HepG2 (cell line): ENCODE measurements around the gene SLC38A8. TPM values are rescaled to one million over a fixed set of nuclear protein-coding genes. Genes with fewer than 3 reads are reported as not detected.

Experiments
- ATAC-seq: fragments of 200-7000 bp; cut with Tn5 transposase; 3 replicates; pipeline ENCODE4 v1.9.1; 2020; ENCODE audit warnings: mild to moderate bottlenecking, moderate library complexity
- BruUV-seq: library from RNA; stranded (reverse); fragments of 400-500 nt; replicated peaks from 2 replicates; lab custom pipeline; 2021; lab: Mats Ljungman, UMichigan
- CTCF ChIA-PET: fragments of 300-600 bp; formaldehyde crosslinking; extraction: SDS; loops from one replicate; lab custom pipeline; 2021; ENCODE audit warnings: low total read pairs, inconsistent platforms, low intra/inter-chr PET ratio; lab: Yijun Ruan, JAX
- POLR2A ChIA-PET: fragments of 350-600 bp; sonication (Branson Sonifier 250); formaldehyde crosslinking; loops from one replicate; lab custom pipeline; 2020; ENCODE audit warnings: antibody characterized with exemption, inconsistent platforms; lab: Yijun Ruan, JAX
- DNase-seq: peaks from one replicate; pipeline ENCODE4 v3.0.0-alpha.2; 2015; ENCODE audit warnings: low spot score
- FAIRE-seq: peaks from 3 replicates; lab custom pipeline; 2011; peaks lifted over from hg19 to GRCh38; lab: Jason Lieb, UNC
- H2AFZ ChIP-seq: one replicate; pipeline ENCODE4 v1.6.1; 2011; ENCODE audit warnings: low read length, inconsistent platforms
- H3K27ac ChIP-seq: fragments of 300-600 bp; 3 replicates; pipeline ENCODE4 v1.8.0; 2011; ENCODE audit warnings: mixed run types, mild to moderate bottlenecking, mixed read lengths, low read length, inconsistent platforms; ENCODE audit not compliant: insufficient read depth; ENCODE audit errors: extremely low read length
- H3K27me3 ChIP-seq, 2 experiments: fragments of 200-600 bp in 1 of 2; 2 replicates in 1 of 2; 3 replicates in 1 of 2; pipeline versions ENCODE4 v1.6.0 to v1.8.0; 2011; ENCODE audit warnings: low read length in 2 of 2, mild to moderate bottlenecking in 2 of 2, moderate library complexity in 2 of 2, inconsistent platforms in 1 of 2; ENCODE audit not compliant: insufficient read depth in 2 of 2, control insufficient read depth in 1 of 2
- H3K36me3 ChIP-seq, 2 experiments: fragments of 200-600 bp in 1 of 2; replicated peaks in 1 of 2; 2 replicates in 1 of 2; 3 replicates in 1 of 2; pipeline versions ENCODE4 v1.5.1 to v1.8.0; 2011; ENCODE audit warnings: low read length in 2 of 2, inconsistent platforms in 1 of 2; ENCODE audit not compliant: insufficient read depth in 2 of 2, control insufficient read depth in 1 of 2
- H3K4me1 ChIP-seq: 2 replicates; pipeline ENCODE4 v1.5.1; 2012; ENCODE audit warnings: low read length, inconsistent platforms; ENCODE audit not compliant: insufficient read depth
- H3K4me2 ChIP-seq: 2 replicates; pipeline ENCODE4 v1.6.0; 2011; ENCODE audit warnings: low read depth, low read length, inconsistent platforms
- H3K4me3 ChIP-seq, 3 experiments: fragments of 200-600 bp in 1 of 3; sonication (generic), shearing (Covaris generic) in 1 of 3; replicated peaks in 1 of 3; 2 replicates each; pipeline ENCODE4 v1.5.1; 2011 to 2016; ENCODE audit warnings: low read length in 3 of 3, inconsistent platforms in 2 of 3, low read depth in 2 of 3, mild to moderate bottlenecking in 2 of 3, control low read depth in 1 of 3, mixed read lengths in 1 of 3; ENCODE audit not compliant: insufficient read depth in 1 of 3
- H3K79me2 ChIP-seq: one replicate; pipeline ENCODE4 v1.6.1; 2011; ENCODE audit warnings: low read length, inconsistent platforms; ENCODE audit not compliant: insufficient read depth
- H3K9ac ChIP-seq: 2 replicates; pipeline ENCODE4 v1.6.0; 2011; ENCODE audit warnings: mild to moderate bottlenecking, low read depth, low read length, inconsistent platforms; ENCODE audit not compliant: insufficient read depth
- H3K9me3 ChIP-seq: 2 replicates; pipeline ENCODE4 v1.5.1; 2012; ENCODE audit warnings: mild to moderate bottlenecking, low read length
- H4K20me1 ChIP-seq: 2 replicates; pipeline ENCODE4 v1.6.0; 2011; ENCODE audit warnings: inconsistent platforms, mild to moderate bottlenecking, low read length, moderate library complexity; ENCODE audit not compliant: insufficient read depth
- AKAP8 ChIP-seq: sonication (generic); formaldehyde crosslinking; IDR thresholded peaks from 2 replicates; pipeline ENCODE4 v1.5.1; 2020; ENCODE audit warnings: mild to moderate bottlenecking, missing genetic modification reagents
- CBX5 ChIP-seq: sonication (generic); formaldehyde crosslinking; IDR thresholded peaks from 2 replicates; pipeline ENCODE4 v1.4.0; 2020; ENCODE audit warnings: missing genetic modification reagents, borderline replicate concordance
- CEBPB ChIP-seq: IDR thresholded peaks from 2 replicates; pipeline ENCODE4 v1.6.1; 2011; ENCODE audit warnings: low read depth, low read length, improper control_type of control experiment, borderline replicate concordance
- CHCHD3 ChIP-seq: sonication (generic); formaldehyde crosslinking; IDR thresholded peaks from 2 replicates; pipeline ENCODE4 v1.8.0; 2022; ENCODE audit warnings: mild to moderate bottlenecking, missing genetic modification reagents, moderate library complexity
- FOXK2 ChIP-seq: fragments of 450-650 bp; IDR thresholded peaks from 2 replicates; pipeline ENCODE4 v1.6.1; 2016
- HMGA1 ChIP-seq: sonication (generic); formaldehyde crosslinking; conservative IDR thresholded peaks from 2 replicates; pipeline ENCODE4 v1.4.0; 2020; ENCODE audit warnings: missing genetic modification reagents
- MEF2D ChIP-seq: sonication (generic); formaldehyde crosslinking; IDR thresholded peaks from 2 replicates; pipeline ENCODE4 v1.5.1; 2020; ENCODE audit warnings: mild to moderate bottlenecking, missing genetic modification reagents
- MXI1 ChIP-seq: IDR thresholded peaks from 3 replicates; pipeline ENCODE4 v1.6.1; 2012; ENCODE audit warnings: low read depth, low read length, inconsistent platforms, borderline replicate concordance
- PAWR ChIP-seq: sonication (generic); formaldehyde crosslinking; IDR thresholded peaks from 2 replicates; pipeline ENCODE4 v1.4.0; 2020; ENCODE audit warnings: missing genetic modification reagents, mild to moderate bottlenecking, borderline replicate concordance
- POGZ ChIP-seq: sonication (generic); formaldehyde crosslinking; IDR thresholded peaks from 2 replicates; pipeline ENCODE4 v1.4.0; 2020; ENCODE audit warnings: mild to moderate bottlenecking, missing genetic modification reagents
- RBAK ChIP-seq: sonication (generic); formaldehyde crosslinking; IDR thresholded peaks from 2 replicates; pipeline ENCODE4 v1.5.1; 2020; ENCODE audit warnings: mild to moderate bottlenecking, missing genetic modification reagents
- SAFB2 ChIP-seq: sonication (generic); formaldehyde crosslinking; IDR thresholded peaks from 2 replicates; pipeline ENCODE4 v1.5.1; 2020; ENCODE audit warnings: missing genetic modification reagents, low read depth, mild to moderate bottlenecking, borderline replicate concordance
- TCF7L2 ChIP-seq: IDR thresholded peaks from 2 replicates; pipeline ENCODE4 v1.6.1; 2011; ENCODE audit warnings: mild to moderate bottlenecking, low read depth, low read length, moderate library complexity
- ZNF292 ChIP-seq: sonication (generic); formaldehyde crosslinking; IDR thresholded peaks from 2 replicates; pipeline ENCODE4 v1.8.1; 2022; ENCODE audit warnings: mild to moderate bottlenecking, low read depth, missing genetic modification reagents, borderline replicate concordance
- ZNF333 ChIP-seq: sonication (generic); formaldehyde crosslinking; IDR thresholded peaks from 2 replicates; pipeline ENCODE4 v1.4.0; 2020; ENCODE audit warnings: mild to moderate bottlenecking, missing genetic modification reagents, borderline replicate concordance
- ZNF557 ChIP-seq: sonication (generic); formaldehyde crosslinking; IDR thresholded peaks from 2 replicates; pipeline ENCODE4 v1.4.0; 2020; ENCODE audit warnings: missing genetic modification reagents
- ZNF670 ChIP-seq: sonication (generic); formaldehyde crosslinking; IDR thresholded peaks from 2 replicates; pipeline ENCODE4 v1.8.0; 2022; ENCODE audit warnings: mild to moderate bottlenecking, missing genetic modification reagents, borderline replicate concordance
- WGBS: methylation state at CpG from one replicate; pipeline ENCODE4 v1.1.6; 2017; ENCODE audit warnings: low lambda C conversion rate; 5-methylcytosine and 5-hydroxymethylcytosine counted together
- in situ Hi-C: cut with HindIII; loops from 2 replicates; pipeline ENCODE4 v1.10.0; 2017; ENCODE audit warnings: low pct_unique_long_range_greater_than_20kb; ENCODE audit not compliant: extremely low pct_ligation_motif_present
- intact Hi-C: fragments of 100-400 bp; cut with micrococcal nuclease; formaldehyde crosslinking; loops from one replicate; pipeline ENCODE4 v1.10.0; 2022; ENCODE audit not compliant: unreplicated experiment
- polyA plus RNA-seq, 8 experiments: library from polyadenylated mRNA; depleted of rRNA in 3 of 8; stranded (reverse) in 7 of 8; unstranded in 1 of 8; fragments of >200 nt; fragmentation: Illumina TruSeq in 4 of 8; extraction: Trizol in 4 of 8; gene quantifications; 2 replicates each; pipeline versions ENCODE4 v1.2.1 to v1.2.3, GENCODE V29; 2011 to 2016; ENCODE audit warnings: low read depth in 4 of 8, missing spikeins in 1 of 8, mixed read lengths in 1 of 8; ENCODE audit not compliant: insufficient read depth in 1 of 8
- total RNA-seq, 5 experiments: library from RNA; depleted of rRNA; stranded (reverse); fragments of >200 nt; fragmentation: Illumina TruSeq; extraction: Trizol; gene quantifications; 2 replicates each; pipeline ENCODE4 v1.2.3, GENCODE V29; 2016; ENCODE audit warnings: low read depth in 1 of 5
- TF ChIP-seq, protein P1 (sequence below): sonication (generic); formaldehyde crosslinking; IDR thresholded peaks from 2 replicates; pipeline ENCODE4 v1.5.1; 2020; ENCODE audit warnings: mild to moderate bottlenecking, missing genetic modification reagents, moderate library complexity
- TF ChIP-seq, protein P2 (sequence below): sonication (generic); formaldehyde crosslinking; IDR thresholded peaks from 2 replicates; pipeline ENCODE4 v1.4.0; 2020; ENCODE audit warnings: missing genetic modification reagents; ENCODE audit errors: not compliant biosample characterization

SLC38A8 gene
- total and polyA plus RNA-seq, 2 of the 13 experiments (the other 11 are each of a cell fraction or from before 2014, with no cell fraction given) = 0.24 to 0.37 TPM

DNA sequence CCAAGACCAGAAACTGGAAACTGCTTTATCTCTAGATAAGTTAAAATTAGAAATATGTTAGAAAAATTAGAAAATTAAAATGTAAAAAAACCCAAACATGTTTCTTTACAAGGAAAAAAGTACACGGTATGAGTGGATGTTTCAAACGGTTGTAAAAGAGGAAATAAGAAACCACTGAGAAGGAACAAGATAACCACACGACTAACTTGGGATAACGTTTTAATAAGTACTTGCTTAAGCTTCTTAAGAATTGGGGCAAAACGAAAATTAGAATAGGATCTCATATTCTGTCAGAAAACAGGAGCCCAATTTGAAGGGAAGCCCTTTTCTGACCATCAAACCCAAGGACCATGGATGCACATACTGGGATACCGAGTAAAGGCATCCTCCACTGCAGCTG lies 43.2 kb upstream of the SLC38A8 start:
- POLR2A ChIA-PET = interaction anchor here (1.7 kb wide), 1 partner anchor 53 kb away, joined by 4 read pairs; no protein-coding TSS in a partner anchor
- ATAC-seq = no peak
- CTCF ChIA-PET = interaction anchor here (1.7 to 3.6 kb wide), 3 partner anchors 56 to 101 kb away, joined by 13 to 29 read pairs (median 23); partner anchors contain the start of gene TAF1C
- FAIRE-seq = no peak
- H4K20me1 ChIP-seq = peaks cover 4% of the 10 kb centered on the region; the same call in 1 of the 2 replicates
- no peak overlapping the region for H3K4me3 ChIP-seq
- H3K9me3 ChIP-seq = no peaks in the 10 kb centered on the region
- DNase-seq = no peak
- TF ChIP-seq AKAP8 (CRISPR knock-in tag) = no peak
- TF ChIP-seq ZNF292 (CRISPR knock-in tag) = no peak
- TF ChIP-seq ZNF670 (CRISPR knock-in tag) = no peak
- no peak for TF ChIP-seq FOXK2
- TF ChIP-seq ZNF333 (CRISPR knock-in tag) = no peak
- no peak for TF ChIP-seq CEBPB
- TF ChIP-seq CHCHD3 = no peak
- TF ChIP-seq, protein P1, sequence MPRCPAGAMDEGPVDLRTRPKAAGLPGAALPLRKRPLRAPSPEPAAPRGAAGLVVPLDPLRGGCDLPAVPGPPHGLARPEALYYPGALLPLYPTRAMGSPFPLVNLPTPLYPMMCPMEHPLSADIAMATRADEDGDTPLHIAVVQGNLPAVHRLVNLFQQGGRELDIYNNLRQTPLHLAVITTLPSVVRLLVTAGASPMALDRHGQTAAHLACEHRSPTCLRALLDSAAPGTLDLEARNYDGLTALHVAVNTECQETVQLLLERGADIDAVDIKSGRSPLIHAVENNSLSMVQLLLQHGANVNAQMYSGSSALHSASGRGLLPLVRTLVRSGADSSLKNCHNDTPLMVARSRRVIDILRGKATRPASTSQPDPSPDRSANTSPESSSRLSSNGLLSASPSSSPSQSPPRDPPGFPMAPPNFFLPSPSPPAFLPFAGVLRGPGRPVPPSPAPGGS (CRISPR knock-in tag) = no peak
- TF ChIP-seq HMGA1 (CRISPR knock-in tag) = no peak
- no peak for TF ChIP-seq CBX5 (CRISPR knock-in tag)
- no peak for TF ChIP-seq POGZ (CRISPR knock-in tag)
- TF ChIP-seq, protein P2, sequence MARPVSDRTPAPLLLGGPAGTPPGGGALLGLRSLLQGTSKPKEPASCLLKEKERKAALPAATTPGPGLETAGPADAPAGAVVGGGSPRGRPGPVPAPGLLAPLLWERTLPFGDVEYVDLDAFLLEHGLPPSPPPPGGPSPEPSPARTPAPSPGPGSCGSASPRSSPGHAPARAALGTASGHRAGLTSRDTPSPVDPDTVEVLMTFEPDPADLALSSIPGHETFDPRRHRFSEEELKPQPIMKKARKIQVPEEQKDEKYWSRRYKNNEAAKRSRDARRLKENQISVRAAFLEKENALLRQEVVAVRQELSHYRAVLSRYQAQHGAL (CRISPR knock-in tag) = no peak
- TF ChIP-seq MXI1 = no peak
- no peak for TF ChIP-seq MEF2D (CRISPR knock-in tag)
- no peak for TF ChIP-seq PAWR (CRISPR knock-in tag)
- TF ChIP-seq SAFB2 = no peak
- no peak for TF ChIP-seq ZNF557 (CRISPR knock-in tag)
- no peak for TF ChIP-seq RBAK (CRISPR knock-in tag)
- TF ChIP-seq TCF7L2 = no peak
- no peak overlapping the region for H2AFZ ChIP-seq
- no peak overlapping the region for H3K4me2 ChIP-seq
- peaks cover 42 to 88% of the 10 kb centered on the region in 2 experiments for H3K36me3 ChIP-seq
- WGBS = 89% methylated on average over 6 of the region's 6 CpGs
- H3K79me2 ChIP-seq = no peaks in the 10 kb centered on the region
- H3K27me3 ChIP-seq = no peaks in the 10 kb centered on the region
- intact Hi-C loops (loop anchor here (1.0 kb wide), 1 partner anchor 102 kb away; the partner anchor contains the start of gene TAF1C), in situ Hi-C loops (loop anchor here (5.0 kb wide), 1 partner anchor 92 kb away; no protein-coding TSS in a partner anchor)
- H3K9ac ChIP-seq = no peak overlapping the region
- BruUV-seq = no TSS peak
- H3K27ac ChIP-seq = no peak overlapping the region
- no peaks in the 10 kb centered on the region for H3K4me1 ChIP-seq
